T-helper 1 cell treated with Interleukin-12 subunit alpha and Interleukin-12 subunit beta and Interleukin-4 antibody, amounts not matched to agents 30 ng/mL and 1 ng/mL, for 36 hours (primary cell): ENCODE results near the gene PID1. TPM values are rescaled to one million over a fixed set of nuclear protein-coding genes. Genes with fewer than 3 reads are reported as not detected.

Experiments
- intact Hi-C: fragments of 100-400 bp; cut with micrococcal nuclease; formaldehyde crosslinking; loops from one replicate; pipeline ENCODE4 v1.15.1; 2024
- total RNA-seq: library from RNA; stranded (reverse); gene quantifications from 2 replicates; pipeline ENCODE4 v1.2.3, GENCODE V29; 2022

Gene PID1
- not detected in 2 replicates for total RNA-seq

DNA sequence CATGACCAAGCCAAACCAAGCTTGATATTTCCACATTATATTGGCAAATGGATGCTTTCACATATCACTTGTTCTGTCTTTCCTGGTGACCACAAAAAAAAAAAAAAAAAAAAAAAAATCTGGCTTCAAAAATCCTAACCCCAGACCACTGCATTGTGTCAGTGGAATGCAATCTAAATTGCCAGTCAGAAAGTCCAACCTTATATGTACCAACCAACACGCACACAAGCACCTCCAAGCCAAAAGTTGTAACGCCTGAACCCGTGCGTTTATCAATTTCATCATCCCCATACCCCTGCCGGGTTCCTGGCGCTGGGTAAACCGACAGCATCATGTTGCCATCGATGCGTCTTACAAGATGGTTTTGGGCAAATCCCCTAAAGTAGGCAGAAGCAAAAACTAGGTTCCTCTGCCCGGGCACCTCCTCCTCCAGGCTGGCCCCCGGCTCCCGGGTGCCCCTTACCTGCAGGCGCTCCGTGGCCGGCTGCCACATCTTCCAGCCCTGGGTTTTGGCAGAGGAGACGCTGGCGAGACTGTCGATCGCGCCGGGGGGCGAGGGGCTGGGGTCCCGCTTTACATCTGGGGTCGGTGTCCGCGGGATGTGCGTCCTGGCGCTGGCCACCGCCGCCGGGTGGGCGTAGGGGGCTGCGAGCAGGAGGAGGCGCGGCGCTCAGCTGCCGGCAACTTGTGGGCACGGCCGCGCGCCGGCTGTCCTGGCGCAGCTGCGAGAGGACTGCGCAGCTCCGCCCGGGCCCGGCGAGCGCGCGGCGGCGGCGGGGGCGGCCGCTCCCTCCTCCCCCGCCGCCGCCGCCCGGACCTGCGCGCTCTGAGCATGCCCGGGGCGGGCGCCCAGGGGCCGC, at the start of gene PID1:
TSS of gene PID1 (minus strand) at position 737 of the 860 bp plus-strand sequence. CDS start at position 493, 244 bp downstream.
- intact Hi-C loops = no loop called here

DNA sequence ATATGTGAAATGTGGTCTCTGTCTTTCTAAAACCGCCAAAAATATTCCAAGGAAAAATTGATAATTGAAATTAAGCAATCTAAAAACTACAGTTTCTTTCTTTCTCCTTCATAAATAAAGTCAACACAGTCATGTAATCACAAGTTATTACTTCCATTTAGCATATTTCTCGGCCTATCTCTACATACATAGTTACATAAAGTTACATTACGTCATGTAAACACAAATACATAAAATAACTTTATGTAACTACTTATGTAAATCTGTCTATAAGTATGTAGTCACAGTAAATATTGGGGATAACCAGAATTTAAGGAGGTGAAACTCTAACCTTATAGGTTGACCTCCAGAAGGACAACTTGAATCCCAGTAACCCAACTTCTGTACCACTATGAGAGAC, 48.5 kb upstream of the PID1 start:
- intact Hi-C loops = no loop called here

GRCh38 chr2:229314117-229314516, 43.0 kb upstream of the PID1 start:
- intact Hi-C loops = no loop called here

DNA sequence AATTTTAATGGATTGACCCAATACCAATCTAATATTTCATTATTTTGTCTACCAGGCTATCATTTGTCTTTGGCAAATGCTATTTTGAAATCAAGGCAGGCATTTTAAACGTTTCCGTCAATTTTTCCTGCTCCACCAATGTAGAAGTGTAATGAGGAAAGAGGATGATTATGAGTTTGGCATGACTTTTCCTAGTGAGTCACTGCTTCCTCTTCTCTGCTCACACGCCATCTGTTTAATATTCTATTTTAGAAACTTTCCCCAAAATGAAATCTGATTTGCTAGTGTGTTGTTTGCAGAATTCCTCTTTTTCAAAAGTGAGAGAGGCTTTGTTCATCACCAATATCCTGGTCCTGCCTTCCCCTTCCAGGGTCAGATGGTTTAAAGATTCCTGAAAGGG, 42.5 kb upstream of the PID1 start:
- intact Hi-C loops = no loop called here

DNA sequence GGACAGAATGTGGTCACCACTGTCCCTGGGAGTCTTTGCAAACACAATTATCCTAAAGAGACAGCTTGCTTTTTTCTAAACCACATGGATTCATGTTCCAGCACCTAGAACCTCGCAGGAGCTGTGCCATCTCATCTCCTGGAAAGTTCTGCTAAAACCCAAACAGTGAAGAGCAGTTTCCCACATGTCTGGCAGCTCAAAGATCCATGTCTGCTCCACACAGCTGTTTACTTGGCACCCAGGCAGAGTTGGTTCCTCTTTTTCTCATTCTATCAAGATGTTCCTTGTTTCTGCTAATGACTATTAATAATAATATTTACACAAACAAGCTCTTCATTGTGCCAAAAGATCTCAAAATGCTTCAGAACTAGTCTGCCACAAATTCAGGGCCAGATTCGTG, 30.1 kb upstream of the PID1 start:
- intact Hi-C loops = no loop called here

- intact Hi-C loops = no loop called here
Observed at GRCh38 chr2:229300790-229301189, 29.7 kb upstream of the PID1 start.

DNA sequence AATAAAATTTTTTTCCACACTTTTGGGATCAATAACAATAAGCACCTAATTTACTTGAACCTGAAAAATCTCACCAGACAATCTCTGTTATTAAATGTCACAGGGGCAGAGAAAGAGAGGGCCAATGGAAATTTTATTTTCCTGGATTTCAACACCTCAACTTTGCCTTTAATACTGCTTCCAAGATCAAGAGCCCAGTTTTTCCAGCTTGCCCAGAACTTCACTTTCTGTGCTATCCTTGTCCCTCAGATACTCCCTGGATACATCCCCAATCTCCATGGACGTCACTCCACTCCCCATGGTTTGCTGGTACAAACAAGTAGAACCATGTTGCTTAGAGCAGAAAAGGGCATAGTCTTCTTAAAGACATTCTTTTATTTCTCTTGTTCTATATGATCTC, 29.3 kb upstream of the PID1 start:
- intact Hi-C loops = no loop called here

GRCh38 chr2:229297247-229297646, 26.2 kb upstream of the PID1 start:
- intact Hi-C loops = no loop called here

DNA sequence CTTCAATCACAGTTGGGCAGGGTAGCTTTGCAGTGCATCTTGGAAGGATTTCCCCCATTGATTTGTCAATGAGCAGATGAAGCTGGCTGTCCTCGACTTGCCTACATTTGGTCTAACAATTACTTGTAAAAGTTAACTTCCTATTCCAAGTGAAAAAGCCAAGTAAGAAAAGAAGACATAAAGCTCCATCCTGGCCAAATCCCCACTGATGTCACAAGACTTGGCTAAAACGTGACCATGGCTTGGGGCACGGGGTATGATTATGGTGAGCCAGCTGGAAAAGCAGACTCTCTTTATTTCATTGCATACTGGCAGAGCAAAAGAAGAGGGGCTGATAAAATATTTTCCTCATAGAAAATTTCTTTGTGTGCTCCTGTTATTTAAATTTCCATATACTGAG, 25.4 kb upstream of the PID1 start:
- intact Hi-C loops = no loop called here

DNA sequence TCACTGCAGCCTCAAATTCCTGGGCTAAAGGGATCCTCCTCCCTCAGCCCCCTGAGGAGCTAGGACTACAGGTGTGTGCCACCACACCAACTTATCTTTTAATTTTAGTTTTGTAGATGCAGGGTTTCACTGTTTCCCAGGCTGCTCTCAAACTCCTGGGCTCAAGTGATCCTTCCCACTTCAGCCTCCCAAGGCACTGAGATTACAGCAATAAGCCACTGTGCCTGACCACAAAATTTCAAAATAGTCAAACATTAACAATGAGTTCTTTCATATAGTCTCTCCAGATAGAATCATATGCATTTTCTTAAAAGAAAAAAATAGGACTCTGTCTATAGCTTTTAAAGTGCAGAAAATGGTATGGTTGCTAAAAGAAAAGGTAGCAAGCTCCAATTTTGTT, 24.9 kb upstream of the PID1 start:
- intact Hi-C loops = no loop called here

DNA sequence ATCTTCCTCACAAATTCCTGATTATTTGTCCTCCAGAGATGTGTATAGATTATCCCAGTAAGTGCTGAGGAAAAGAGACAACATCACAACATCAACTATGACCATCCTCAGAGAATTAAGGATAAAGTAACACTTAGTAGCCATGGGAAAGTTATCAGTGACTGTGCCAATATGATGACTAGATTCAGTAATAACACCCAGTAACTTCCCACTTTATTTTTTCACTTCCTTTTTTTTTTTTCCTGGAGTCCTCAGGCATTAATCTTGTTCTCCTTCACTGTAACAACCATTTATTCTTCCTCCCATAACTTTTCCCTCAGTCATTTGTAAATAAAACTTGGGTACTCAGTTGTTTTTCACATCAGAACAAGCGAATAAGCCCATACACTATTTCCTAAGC, 16.7 kb upstream of the PID1 start:
- intact Hi-C loops = no loop called here

DNA sequence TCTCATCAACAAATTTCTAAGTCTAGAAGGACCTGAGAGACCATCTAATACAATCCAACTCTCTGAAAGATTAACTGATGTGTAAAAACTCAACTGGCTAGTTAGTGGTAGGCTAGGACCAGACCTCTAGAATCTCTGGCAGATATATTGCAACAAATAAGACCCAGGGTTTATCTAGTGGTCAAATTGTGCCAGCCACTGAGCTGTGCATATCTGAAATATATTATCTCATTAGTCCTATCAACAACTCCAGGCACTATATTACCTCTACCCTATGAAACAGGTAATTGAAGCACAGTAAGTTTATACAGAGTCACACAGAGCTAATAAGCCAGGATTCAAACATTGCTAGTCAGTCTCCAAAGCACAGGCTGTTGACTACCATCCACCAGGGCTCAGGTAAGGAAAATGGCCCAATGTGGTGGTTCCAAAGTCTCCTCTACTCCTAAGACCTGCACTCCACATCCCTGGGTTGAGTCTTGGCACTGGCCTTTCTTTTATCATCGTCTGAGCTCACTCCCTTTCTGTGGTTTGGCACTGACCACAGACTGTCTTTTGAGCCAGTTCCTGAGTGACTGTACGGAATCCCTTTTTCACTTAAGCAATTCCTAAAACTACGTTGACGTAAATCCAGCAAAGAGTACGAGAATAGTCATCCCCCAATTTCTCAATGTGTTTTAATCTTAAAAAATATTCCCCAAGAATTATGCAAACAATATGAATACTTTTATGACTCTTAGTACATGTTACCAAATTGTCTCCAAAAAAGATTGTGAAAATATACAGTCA, 11.9 kb upstream of the PID1 start:
- intact Hi-C loops = no loop called here

- intact Hi-C loops = no loop called here
Observed at GRCh38 chr2:229279516-229279915, 8.4 kb upstream of the PID1 start.

- intact Hi-C loops = no loop called here
Observed at GRCh38 chr2:229275506-229275905, 4.4 kb upstream of the PID1 start.

DNA sequence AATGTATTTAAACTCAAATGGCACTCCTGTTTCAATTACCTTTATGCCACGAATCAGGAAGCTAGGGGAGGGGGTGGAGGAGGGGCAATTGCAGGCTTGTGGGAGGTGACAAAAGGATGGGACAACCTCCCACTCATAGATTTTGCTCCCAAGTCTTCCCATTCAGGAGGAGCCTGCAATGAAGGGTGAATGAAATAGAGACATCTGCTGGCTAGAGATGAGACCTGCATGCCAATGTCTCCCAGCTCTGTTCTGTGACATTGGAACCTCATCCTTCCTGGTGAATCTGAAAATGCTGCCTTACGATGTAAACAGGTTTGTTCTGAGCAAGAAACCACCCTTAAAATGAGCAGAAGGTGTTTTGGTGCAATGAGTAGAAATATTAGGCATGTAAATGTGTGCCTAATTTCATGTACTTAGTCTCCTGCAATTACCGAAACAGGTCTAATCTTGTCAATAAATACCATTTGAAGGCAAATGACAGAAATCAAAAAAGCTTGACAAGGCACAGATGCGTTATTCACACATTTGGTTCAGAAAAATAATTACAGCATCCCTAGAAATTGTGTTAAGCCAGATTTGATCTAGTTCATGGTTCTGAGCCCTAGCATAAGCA, 2.7 kb upstream of the PID1 start:
- intact Hi-C loops = no loop called here

DNA sequence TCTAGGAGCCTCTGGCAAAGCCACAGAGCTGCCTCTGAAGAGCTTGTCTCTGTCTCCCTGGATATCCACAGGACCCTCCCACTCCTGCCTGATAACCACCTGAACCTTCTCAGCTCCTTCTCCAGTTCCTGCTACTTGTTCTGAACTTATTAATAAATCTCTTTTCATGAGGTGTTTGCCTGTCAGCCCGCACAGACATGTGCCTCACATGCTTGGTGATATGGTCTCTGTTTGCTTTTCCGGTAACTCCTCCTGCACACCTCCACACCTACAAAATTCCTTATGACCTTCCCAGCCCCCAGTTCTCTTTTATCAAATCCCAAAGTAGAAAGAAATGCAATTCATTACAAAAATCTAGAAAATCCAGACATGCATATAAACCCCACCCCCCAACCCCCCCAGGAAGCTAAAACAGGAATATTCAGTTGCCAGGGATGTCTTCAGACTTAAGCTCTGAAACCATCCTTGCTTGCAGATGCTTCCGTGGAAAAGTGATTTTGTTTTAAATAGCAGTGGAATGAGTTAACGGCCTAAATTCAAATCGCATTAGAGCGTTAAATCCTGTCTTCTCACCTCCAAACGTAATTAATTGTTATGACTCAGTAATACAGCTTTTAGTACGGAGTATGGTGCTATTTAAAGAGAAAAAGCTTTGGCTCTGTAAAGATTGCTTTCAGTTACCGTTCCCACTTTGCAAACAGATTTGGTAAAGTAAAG, 2.1 kb upstream of the PID1 start:
- intact Hi-C loops = no loop called here

DNA sequence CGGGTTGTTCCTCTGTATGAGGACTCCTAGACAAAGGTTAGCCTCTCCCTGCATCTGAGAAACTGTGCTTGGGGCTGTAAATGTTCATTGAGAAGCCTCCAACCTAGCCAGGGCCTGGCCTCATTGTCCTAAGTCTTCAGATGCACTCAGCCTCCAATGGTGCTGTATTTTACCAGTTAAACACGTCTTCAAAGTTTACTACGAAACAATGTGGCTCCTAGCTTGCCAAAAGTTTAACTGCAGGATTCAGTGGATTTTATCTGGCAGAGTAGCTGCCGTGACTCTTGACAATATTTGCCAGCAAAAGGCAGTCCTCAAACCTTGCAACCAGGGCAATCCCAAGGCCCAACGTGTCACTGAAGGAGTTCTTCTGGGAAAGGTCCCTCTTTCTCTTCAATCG, 1.1 kb downstream of the PID1 start:
- intact Hi-C loops = no loop called here

DNA sequence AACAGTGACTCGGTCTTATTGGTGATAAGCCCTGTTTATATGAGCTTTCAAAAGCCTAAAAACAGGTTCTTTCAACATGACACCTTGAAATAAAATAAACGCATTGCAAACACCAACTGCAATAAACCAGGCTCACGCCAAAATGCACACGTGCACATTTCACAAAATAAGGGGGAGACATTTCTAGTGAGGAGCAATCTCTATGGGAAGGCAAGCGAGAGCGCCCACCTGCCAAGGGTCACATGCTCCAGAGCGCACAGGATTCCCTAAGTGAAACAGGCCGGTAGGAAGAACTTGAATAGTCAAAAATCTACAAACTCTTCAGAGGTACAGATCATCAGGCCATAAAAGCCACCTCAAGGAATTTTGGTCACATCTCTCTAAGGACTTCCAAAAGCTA, 1.9 kb downstream of the PID1 start:
- intact Hi-C loops = no loop called here

DNA sequence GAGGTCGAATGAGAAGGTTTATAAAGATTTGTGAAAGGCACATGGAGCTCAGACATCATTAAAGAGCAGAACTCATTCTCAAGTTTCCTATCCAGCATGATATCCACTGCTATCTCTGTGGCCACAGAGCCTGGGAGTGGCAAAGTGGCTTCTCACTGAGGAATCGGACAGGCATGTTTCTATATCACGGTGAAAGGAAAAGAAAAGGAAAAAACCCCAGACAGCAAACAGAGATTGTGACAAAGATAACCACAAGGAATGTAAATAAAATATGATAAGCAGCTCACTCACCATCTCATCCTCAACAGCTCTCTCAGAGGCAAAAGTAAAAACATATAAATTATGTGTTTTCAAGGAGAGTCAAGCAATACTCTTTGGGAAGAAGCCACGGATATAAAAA, 2.5 kb downstream of the PID1 start:
- intact Hi-C loops = no loop called here

DNA sequence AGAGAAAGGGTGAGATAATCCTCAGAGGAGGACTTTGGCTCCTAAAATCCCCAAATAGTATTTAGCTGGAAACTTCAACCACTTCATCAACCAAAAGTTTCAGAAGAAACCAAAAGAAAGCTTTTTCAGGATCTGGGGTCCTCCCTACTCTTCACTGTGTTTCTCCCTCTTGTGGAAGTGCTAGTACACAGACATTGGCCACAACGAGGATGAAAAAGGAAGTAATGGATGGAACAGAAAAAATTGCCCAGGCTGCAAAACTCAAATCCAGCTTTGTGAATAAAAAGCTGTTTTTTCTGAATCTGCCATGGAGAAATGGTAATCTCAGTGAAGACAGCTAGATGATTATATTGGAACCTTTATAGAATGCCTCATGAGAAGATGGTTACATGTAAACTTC, 4.0 kb downstream of the PID1 start:
- intact Hi-C loops = no loop called here

GRCh38 chr2:229265727-229266126, 5.4 kb downstream of the PID1 start:
- intact Hi-C loops = no loop called here

DNA sequence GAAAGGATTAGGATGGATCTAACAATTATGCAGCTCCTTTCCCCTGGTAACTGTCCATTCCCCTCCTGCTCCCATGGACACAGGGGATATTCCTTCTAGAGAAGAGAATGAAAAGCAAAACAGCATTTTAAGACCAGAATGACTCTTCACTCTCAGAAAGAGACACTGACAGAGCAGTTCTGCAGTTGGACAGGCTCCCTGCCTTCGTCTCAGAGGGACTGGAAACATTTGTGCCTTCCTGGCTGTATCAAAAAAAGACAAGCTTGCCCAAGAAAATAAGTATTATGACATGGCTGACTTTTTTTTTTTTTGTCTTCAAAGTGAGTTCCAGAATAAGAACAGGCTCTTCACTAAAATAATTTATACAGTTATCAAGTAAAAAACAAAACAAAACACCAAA, 9.5 kb downstream of the PID1 start:
- intact Hi-C loops = no loop called here
